Suprapubic skin (tissue), 4 donors: ENCODE data around the gene NFIB.

Experiments
- CTCF ChIP-seq, 2 donors: fragments of 200-600 bp in 1 of 2; fragments of 450-650 bp in 1 of 2; sonication (generic) in 1 of 2; IDR thresholded peaks; one replicate each; pipeline ENCODE4 v1.5.1; 2016 to 2019; ENCODE audit warnings: antibody characterized with exemption in 2 of 2, mild to moderate bottlenecking in 1 of 2, moderate library complexity in 1 of 2
- EP300 ChIP-seq: sonication (generic); formaldehyde crosslinking; IDR thresholded peaks from one replicate; pipeline ENCODE4 v1.6.1; 2017; ENCODE audit warnings: antibody characterized with exemption
- POLR2A ChIP-seq, 2 donors: fragments of 450-650 bp; IDR thresholded peaks; one replicate each; pipeline ENCODE4 v1.6.1; 2017; ENCODE audit warnings: antibody characterized with exemption in 2 of 2, mild to moderate bottlenecking in 2 of 2, moderate library complexity in 2 of 2
- POLR2AphosphoS5 ChIP-seq, 3 donors: sonication (generic); formaldehyde crosslinking; IDR thresholded peaks; one replicate each; pipeline ENCODE4 v1.6.1; 2017; ENCODE audit warnings: antibody characterized with exemption in 3 of 3

GRCh38 chr9:14318934-14319580, 5.1 kb upstream of the NFIB start:
- TF ChIP-seq CTCF (IDR thresholded peaks at IDR 0.05) = no peak
- no peak for TF ChIP-seq EP300
- TF ChIP-seq POLR2A (IDR thresholded peaks at IDR 0.05) = no peak
- no peak for TF ChIP-seq POLR2AphosphoS5 (IDR thresholded peaks at IDR 0.05)
